HuH-7.5 (cell line): ENCODE results near the gene C1orf35.

ENCODE experiments used
- DNase-seq: peaks from one replicate; pipeline ENCODE4 v3.0.0; 2011; ENCODE audit warnings: low spot score

Gene C1orf35

DNA sequence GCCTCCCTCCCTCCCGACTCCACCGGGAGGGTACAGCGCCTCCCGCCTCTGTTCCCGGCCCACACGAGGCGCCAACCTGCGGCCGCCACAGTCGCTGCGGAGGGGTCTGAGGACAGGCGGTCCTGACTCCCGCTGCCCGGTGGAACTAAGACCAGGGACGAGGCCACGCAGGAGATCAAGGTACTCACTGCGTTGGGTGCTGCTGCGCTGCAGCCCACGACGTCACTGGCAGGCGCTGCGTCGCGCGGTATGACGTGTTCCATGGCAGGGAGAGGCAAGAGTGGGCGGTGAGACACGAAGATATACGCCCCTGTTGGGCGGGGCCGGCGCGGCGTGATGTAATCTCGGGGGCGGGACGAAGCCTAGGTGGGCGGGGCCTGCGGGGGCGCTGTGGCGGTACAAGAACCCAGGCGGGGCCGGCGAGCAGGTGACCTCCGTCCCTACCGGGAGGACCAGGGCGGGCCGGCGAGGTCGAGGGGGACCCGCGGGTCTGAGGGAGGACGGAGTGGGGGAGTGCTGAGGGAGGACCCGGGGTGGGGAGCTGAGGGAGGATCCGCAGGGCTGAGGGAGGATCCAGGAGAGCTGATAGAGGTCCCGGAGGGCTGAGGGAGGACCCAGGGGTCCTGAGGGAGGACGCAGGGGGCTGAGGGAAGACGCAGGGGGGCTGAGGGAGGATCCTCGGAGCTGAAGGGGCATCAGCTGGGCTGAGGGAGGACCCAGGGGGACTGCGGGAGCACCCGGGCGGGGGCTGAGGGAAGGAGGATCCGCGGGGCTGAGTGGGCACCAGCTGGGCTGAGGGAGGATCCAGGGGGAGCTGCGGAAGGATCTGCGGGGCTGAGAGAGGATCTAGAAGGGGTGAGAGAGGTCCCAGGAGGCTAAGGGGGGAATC lies 6.2 kb upstream of the C1orf35 start, which contains the start of gene MRPL55:
Gene MRPL55, minus strand, starts transcription at position 227 of the 889 bp plus-strand sequence. CDS start 1,039 bp downstream, outside the sequence.
- DNase-seq, result peak; percentile 95

GRCh38 chr1:228108742-228109072 lies 5.6 kb upstream of the C1orf35 start:
- no peak for DNase-seq

DNA sequence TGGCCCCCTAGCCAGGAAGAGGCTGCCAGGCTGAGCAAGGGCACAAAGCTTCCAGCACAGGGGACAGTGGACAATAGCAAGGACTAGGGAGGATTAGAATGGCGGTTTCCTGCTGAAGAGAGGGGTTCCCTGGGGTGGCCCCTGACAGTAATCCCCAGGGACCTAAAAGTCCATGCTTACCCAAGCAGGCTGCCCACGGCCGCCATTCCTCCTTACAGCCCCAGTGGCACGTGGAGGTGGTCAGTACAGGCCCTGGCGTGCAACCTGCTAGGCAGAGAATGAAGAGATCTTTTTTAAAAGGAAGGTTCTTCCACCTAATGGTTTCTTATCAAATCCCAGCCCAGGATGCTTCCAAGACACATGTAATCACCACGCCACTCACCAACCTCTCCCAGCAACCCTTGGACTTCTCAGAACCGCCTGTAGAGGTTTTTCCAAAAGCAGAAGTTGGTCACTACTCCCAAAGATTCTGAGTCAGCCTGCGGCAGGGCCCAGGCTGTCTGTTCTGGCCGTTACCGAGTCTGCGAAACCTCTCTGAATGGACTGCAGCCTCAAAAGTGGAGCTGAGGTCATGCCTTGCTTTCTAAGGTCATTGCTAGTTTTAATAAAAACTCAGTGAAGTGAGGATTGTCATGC lies 5.0 kb upstream of the C1orf35 start:
- no peak for DNase-seq

DNA sequence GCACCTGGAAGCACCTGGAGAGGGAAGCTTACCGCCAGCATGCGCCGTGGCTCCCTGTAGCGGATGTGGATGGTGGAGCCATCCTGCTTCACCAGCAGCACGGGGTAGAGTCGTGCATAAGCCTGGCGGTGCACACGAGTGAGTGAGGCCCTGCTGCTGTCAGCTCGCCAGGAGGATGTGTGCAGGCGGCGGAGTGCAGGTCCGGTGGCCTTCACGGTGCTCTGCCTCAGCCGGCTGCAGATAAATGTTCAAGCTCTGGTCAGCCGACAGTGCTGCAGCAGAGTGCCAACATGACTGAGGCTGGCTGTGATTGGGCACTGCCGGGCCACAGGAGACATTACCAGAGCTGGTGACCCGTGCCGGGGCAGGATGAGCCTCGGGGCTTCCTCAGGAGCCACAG lies 4.5 kb upstream of the C1orf35 start:
- DNase-seq, result no peak

GRCh38 chr1:228106800-228107054 lies 3.6 kb upstream of the C1orf35 start:
- no peak for DNase-seq

GRCh38 chr1:228105996-228106799 lies 3.1 kb upstream of the C1orf35 start:
- DNase-seq, result no peak

GRCh38 chr1:228105270-228105995 lies 2.3 kb upstream of the C1orf35 start:
- DNase-seq, result no peak

DNA sequence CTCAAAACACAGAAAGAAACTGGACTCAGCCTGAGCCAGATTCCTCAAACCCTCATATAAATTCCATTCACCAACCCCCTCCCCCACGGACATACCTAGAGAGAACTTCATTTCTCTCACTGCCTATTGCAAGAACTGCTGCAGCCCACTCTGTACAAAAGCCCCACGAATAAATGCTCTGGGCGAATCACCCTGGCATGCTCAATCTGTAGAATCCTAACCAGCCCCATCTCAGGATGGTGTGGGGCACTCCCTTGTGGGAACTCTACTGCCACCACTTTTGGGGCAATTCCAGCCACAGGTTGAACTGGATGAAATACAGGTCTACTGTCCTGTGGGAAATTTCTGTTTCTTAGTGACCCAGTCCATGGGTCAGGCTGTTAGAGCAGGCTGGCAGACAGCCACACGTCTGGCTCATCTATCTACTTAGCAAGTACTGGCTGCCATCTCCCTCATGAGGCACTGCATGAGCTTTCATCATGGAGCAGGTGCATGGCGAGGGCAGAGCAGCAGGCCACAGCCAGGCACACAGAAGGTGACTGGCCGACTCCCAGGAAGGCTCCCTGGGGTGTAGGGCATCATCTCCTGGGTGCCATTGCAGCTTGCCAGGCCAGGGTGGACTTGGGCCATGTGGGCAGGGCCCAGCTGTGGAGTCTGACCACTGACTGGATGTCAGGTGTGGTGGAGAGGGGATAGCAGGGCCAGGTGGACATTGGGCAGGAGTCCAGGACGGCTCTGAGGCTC lies 1.6 kb upstream of the C1orf35 start:
- DNase-seq, result no peak

DNA sequence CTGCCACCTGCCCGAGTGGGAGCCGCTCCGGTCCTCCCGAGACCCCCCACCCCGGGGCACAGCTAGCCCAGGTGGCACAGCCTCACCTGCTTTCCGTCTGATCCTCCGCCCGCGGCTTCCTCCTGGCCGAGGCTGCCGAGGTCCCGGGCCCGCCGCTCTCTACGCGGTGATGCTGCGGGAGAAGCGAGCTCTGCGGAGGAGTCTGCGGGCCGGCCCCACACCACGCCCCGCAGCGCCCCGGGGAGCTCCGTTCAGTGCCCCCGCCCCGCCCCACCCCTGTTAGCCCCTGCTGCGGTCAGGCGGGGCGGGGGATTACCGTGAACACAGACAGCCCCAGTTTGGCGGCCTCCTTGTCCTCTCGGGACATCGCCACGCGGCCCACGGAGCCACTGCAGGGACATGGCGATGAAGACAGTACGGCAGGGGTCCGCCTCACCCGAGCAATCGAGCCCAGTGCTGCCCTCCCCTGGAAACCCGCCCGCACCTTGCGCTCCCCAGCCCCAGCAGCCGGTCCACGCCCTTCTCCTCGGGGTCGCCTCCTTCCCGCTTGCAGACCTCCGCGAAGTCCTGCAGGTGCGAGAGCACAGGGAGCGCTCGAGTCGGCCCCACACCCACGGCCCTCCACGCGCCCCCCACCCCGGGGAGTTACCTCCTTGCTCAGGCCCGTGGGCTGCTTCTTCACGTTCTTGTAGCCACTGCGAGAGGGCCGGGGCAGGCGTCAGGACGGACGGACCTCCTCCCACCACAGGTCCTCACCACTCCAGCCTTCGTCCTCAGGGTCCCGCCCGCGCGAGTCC lies 933 bp downstream of the C1orf35 start:
- peak; percentile 82 for DNase-seq

DNA sequence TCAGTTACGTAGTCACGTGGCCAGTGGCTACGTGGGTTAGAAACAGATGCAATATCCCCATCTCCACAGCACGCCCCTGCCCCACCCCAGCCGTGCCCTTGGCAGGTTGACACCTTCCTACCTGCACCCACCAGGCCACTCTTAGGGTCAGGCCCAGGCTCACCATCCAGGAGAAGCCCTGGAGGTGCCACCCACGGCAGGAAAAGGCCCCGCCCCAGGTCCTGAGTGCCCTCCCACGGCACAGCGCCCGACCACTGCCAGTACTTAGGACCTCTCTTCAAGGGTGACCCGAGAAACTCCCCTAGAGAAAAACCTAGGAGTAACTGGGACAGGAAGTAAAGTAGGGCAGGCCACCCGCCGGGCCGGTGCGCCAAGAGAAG lies 1.5 kb downstream of the C1orf35 start:
- peak; percentile 24 for DNase-seq

GRCh38 chr1:228100822-228101613 lies 2.1 kb downstream of the C1orf35 start:
- DNase-seq, result peak; percentile 22

GRCh38 chr1:228099331-228099732 lies 3.8 kb downstream of the C1orf35 start:
- DNase-seq, result peak; percentile 6

GRCh38 chr1:228098323-228098931 lies 4.7 kb downstream of the C1orf35 start:
- DNase-seq, result peak; percentile 6

GRCh38 chr1:228097333-228098081 lies 5.6 kb downstream of the C1orf35 start:
- DNase-seq, result peak; percentile 6

- DNase-seq, result peak; percentile 3
Observed at GRCh38 chr1:228096416-228097332, 6.5 kb downstream of the C1orf35 start.

- DNase-seq, result peak; percentile 2
Observed at GRCh38 chr1:228095938-228096337, 7.2 kb downstream of the C1orf35 start.

- peak; percentile 5 for DNase-seq
Observed at GRCh38 chr1:228095161-228095560, 8.0 kb downstream of the C1orf35 start.
